ENCODE data around the gene BIRC6. TPM values are rescaled to one million over a fixed set of nuclear protein-coding genes. Genes with fewer than 3 reads are reported as not detected.

Gene BIRC6
- total and polyA plus RNA-seq, 2 of the 8 experiments (the other 6 are each of a cell fraction or from before 2014, with no cell fraction given), result 32.5 to 69.5 TPM

- Histone ChIP-seq H2BK5ac (ENCODE audit: low read depth, low read length) (no peak overlapping the region), H2BK120ac (replicated peaks; ENCODE audit: low read depth, low read length) (no peak overlapping the region), H3K4me2 (ENCODE audit: insufficient read depth in 1 of 2, low read depth in 2 of 2, low read length in 2 of 2) (no peak overlapping the region), H3K9ac (replicated peaks in 1 of 4; ENCODE audit: extremely low read depth in 1 of 4, low read depth in 3 of 4, low read length in 3 of 4) (no peak overlapping the region), H4K8ac (ENCODE audit: extremely low read depth, insufficient read depth, low read length) (no peak overlapping the region), H2AK5ac (ENCODE audit: low read depth, low read length) (no peak overlapping the region), H3K18ac (ENCODE audit: extremely low read depth, low read length) (no peak overlapping the region), H3K79me2 (ENCODE audit: control insufficient read depth in 1 of 2, insufficient read depth in 2 of 2, low read length in 2 of 2) (no peaks in the 10 kb centered on the region), H2BK20ac (ENCODE audit: low read length) (no peak overlapping the region), H3K27me3 (replicated peaks in 1 of 4; ENCODE audit: control insufficient read depth in 3 of 4, extremely low read depth in 1 of 4, insufficient read depth in 3 of 4, low read length in 3 of 4) (no peaks in the 10 kb centered on the region), H3K9me3 (ENCODE audit: insufficient read depth in 2 of 2, low read depth in 1 of 2, low read length in 1 of 2) (no peaks in the 10 kb centered on the region), H3K56ac (replicated peaks; ENCODE audit: insufficient read length, low read depth, low read length) (no peak overlapping the region), H3K14ac (ENCODE audit: insufficient read length) (no peak overlapping the region), H2BK15ac (ENCODE audit: low read length) (no peak overlapping the region), H3K27ac (ENCODE audit: low read depth, low read length) (no peak overlapping the region), H3K23me2 (ENCODE audit: low read depth, low read length) (no peaks in the 10 kb centered on the region), H3K4ac (replicated peaks; ENCODE audit: insufficient read length, low read depth, low read length) (no peak overlapping the region), H3K4me1 (replicated peaks in 1 of 4; ENCODE audit: control insufficient read depth in 3 of 4, insufficient read depth in 4 of 4, low read length in 3 of 4) (no peaks in the 10 kb centered on the region), H4K20me1 (replicated peaks in 1 of 2; ENCODE audit: control insufficient read depth in 1 of 2, insufficient read depth in 2 of 2, low read length in 2 of 2) (no peaks in the 10 kb centered on the region), H4K91ac (replicated peaks; ENCODE audit: insufficient read length, low read length) (no peak overlapping the region), H2BK12ac (ENCODE audit: low read depth, low read length) (no peak overlapping the region), H4K5ac (ENCODE audit: insufficient read length, low read depth, low read length) (no peak overlapping the region), H2AFZ (ENCODE audit: low read length) (no peak overlapping the region), H3K4me3 (ENCODE audit: extremely low read depth in 1 of 4, insufficient read depth in 2 of 4, low read depth in 3 of 4, low read length in 4 of 4) (no peak overlapping the region), H3K23ac (ENCODE audit: insufficient read length) (no peak overlapping the region), H3K79me1 (ENCODE audit: low read depth, low read length) (no peaks in the 10 kb centered on the region), H3K36me3 (ENCODE audit: control insufficient read depth in 2 of 4, insufficient read depth in 4 of 4, low read length in 3 of 4) (peaks cover 2 to 62% (median 6%) of the 10 kb centered on the region in 4 experiments; a peak in 5 of 8 replicates)
- FAIRE-seq (no peak), DNase-seq (ENCODE audit: low read depth in 1 of 2, low spot score in 2 of 2) (no peak)
- ChIA-PET POLR2A (ENCODE audit: partially characterized antibody) (no interaction called here), CTCF (ENCODE audit: partially characterized antibody) (no interaction called here)
- 93% methylated on average over 3 of the region's 3 CpGs; no CpG with 5 or more reads in 1 of the 2 experiments for WGBS, 2 experiments (ENCODE audit: extremely low coverage in 1 of 2, insufficient coverage in 1 of 2, insufficient read length in 1 of 2, insufficient replicate concordance in 2 of 2, low coverage in 1 of 2, low lambda C conversion rate in 2 of 2, missing lambda C conversion rate in 1 of 2)
- TF ChIP-seq CREB1 (IDR thresholded peaks at IDR 0.05), result no peak
- no peak for TF ChIP-seq HDAC6 (IDR thresholded peaks at IDR 0.05; ENCODE audit: low read depth, low read length)
- TF ChIP-seq POLR2AphosphoS5 (IDR thresholded peaks at IDR 0.05; ENCODE audit: low read depth, low read length), result no peak
- TF ChIP-seq CHD1 (IDR thresholded peaks at IDR 0.05; ENCODE audit: low read depth, low read length), result no peak
- no peak for TF ChIP-seq CHD2 (IDR thresholded peaks at IDR 0.05; ENCODE audit: low read length)
- TF ChIP-seq PHF8 (conservative IDR thresholded peaks at IDR 0.05; ENCODE audit: low read depth, low read length), result no peak
- no peak for TF ChIP-seq KDM4A (IDR thresholded peaks at IDR 0.05; ENCODE audit: low read depth, low read length, severe bottlenecking)
These were observed 117.6 kb downstream of the BIRC6 start for GRCh38 chr2:32474381-32474780.

All from H1 (cell line).